Hepatocyte (in vitro differentiated cells): Measurements from ENCODE around the gene KRTAP5-1. TPM values are rescaled to one million over a fixed set of nuclear protein-coding genes. Genes with fewer than 3 reads are reported as not detected.
A peak's percentile ranks its signal among the peaks of the same experiment; 100 is the strongest.

Experiments
- DNase-seq: peaks from one replicate; pipeline ENCODE4 v3.0.0-alpha.2; 2016; ENCODE audit warnings: low spot score
- H2AFZ ChIP-seq: fragments of 200-600 bp; sonication (generic); 2 replicates; pipeline ENCODE4 v1.6.0; 2016; ENCODE audit warnings: antibody characterized with exemption, mild to moderate bottlenecking
- H3K27ac ChIP-seq: fragments of 200-600 bp; sonication (generic); 2 replicates; pipeline ENCODE4 v1.5.1; 2016; ENCODE audit warnings: mild to moderate bottlenecking
- H3K27me3 ChIP-seq: fragments of 200-600 bp; sonication (generic); 2 replicates; pipeline ENCODE4 v1.6.1; 2016
- H3K36me3 ChIP-seq: fragments of 200-600 bp; sonication (generic); replicated peaks from 2 replicates; pipeline ENCODE4 v1.5.1; 2016; ENCODE audit warnings: low read depth; ENCODE audit not compliant: insufficient read depth
- H3K4me1 ChIP-seq: fragments of 200-600 bp; sonication (generic); 2 replicates; pipeline ENCODE4 v1.5.1; 2016; ENCODE audit warnings: mild to moderate bottlenecking, moderate library complexity; ENCODE audit not compliant: insufficient read depth
- H3K4me2 ChIP-seq: fragments of 200-600 bp; sonication (generic); 2 replicates; pipeline ENCODE4 v1.6.0; 2016
- H3K4me3 ChIP-seq: fragments of 200-600 bp; sonication (generic); 2 replicates; pipeline ENCODE4 v1.5.1; 2016; ENCODE audit warnings: mild to moderate bottlenecking
- H3K79me2 ChIP-seq: fragments of 200-600 bp; sonication (generic); 2 replicates; pipeline ENCODE4 v1.6.0; 2017; ENCODE audit warnings: mild to moderate bottlenecking
- H3K9me2 ChIP-seq: fragments of 200-600 bp; sonication (generic); replicated peaks from 2 replicates; pipeline ENCODE4 v1.6.0; 2017; ENCODE audit warnings: mild to moderate bottlenecking; ENCODE audit not compliant: insufficient read depth
- H3K9me3 ChIP-seq: fragments of 200-600 bp; sonication (generic); 2 replicates; pipeline ENCODE4 v1.5.1; 2016; ENCODE audit warnings: low read depth, mild to moderate bottlenecking
- H4K20me1 ChIP-seq: fragments of 200-600 bp; sonication (generic); 2 replicates; pipeline ENCODE4 v1.6.0; 2016; ENCODE audit warnings: mild to moderate bottlenecking; ENCODE audit not compliant: insufficient read depth, poor library complexity, severe bottlenecking
- CTCF ChIP-seq: fragments of 200-600 bp; sonication (generic); IDR thresholded peaks from 2 replicates; pipeline ENCODE4 v1.5.1; 2016; ENCODE audit warnings: antibody characterized with exemption, mild to moderate bottlenecking; ENCODE audit not compliant: poor library complexity
- EZH2 ChIP-seq: fragments of 200-600 bp; sonication (generic); IDR thresholded peaks from 2 replicates; pipeline ENCODE4 v1.6.1; 2016; ENCODE audit warnings: antibody characterized with exemption, mild to moderate bottlenecking, borderline replicate concordance
- EZH2phosphoT487 ChIP-seq: fragments of 200-600 bp; sonication (generic); IDR thresholded peaks from one replicate; pipeline ENCODE4 v1.6.1; 2018; ENCODE audit warnings: antibody characterized with exemption, mild to moderate bottlenecking, low read depth, moderate library complexity; ENCODE audit not compliant: unreplicated experiment, severe bottlenecking
- WGBS: methylation state at CpG from one replicate; pipeline ENCODE4 v1.1.6; 2016; ENCODE audit warnings: low lambda C conversion rate; ENCODE audit errors: missing lambda C conversion rate; 5-methylcytosine and 5-hydroxymethylcytosine counted together
- polyA plus RNA-seq: library from polyadenylated mRNA; unstranded; fragments of >200 nt; fragmentation: Nextera tagmentation; extraction: Ambion mirVana; gene quantifications from 2 replicates; pipeline ENCODE4 v1.2.1, GENCODE V29; 2016
- total RNA-seq: library from RNA; depleted of rRNA; stranded (reverse); fragments of >200 nt; gene quantifications from 2 replicates; pipeline ENCODE4 v1.2.3, GENCODE V29; 2014

The KRTAP5-1 gene
- total and polyA plus RNA-seq, 2 experiments from 2014 or later = not detected

GRCh38 chr11:1548221-1549070, 36.6 kb downstream of the KRTAP5-1 start:
- no peak overlapping the region for H2AFZ ChIP-seq
- peaks cover 20% of the 10 kb centered on the region for H3K4me1 ChIP-seq
- H3K4me2 ChIP-seq = peak overlapping the region; percentile 99
- H3K27me3 ChIP-seq = peaks cover 27% of the 10 kb centered on the region
- H3K9me3 ChIP-seq = no peaks in the 10 kb centered on the region
- no peaks in the 10 kb centered on the region for H3K9me2 ChIP-seq
- H3K79me2 ChIP-seq = no peaks in the 10 kb centered on the region
- WGBS = 17% methylated on average over 18 of the region's 34 CpGs
- TF ChIP-seq CTCF (no peak), EZH2phosphoT487 (no peak), EZH2 (peak; percentile 30)
- H3K27ac ChIP-seq = no peak overlapping the region
- no peak overlapping the region for H3K4me3 ChIP-seq
- H3K36me3 ChIP-seq = no peaks in the 10 kb centered on the region
- DNase-seq = peak; percentile 89
- no peaks in the 10 kb centered on the region for H4K20me1 ChIP-seq

GRCh38 chr11:1547467-1548098, 37.5 kb downstream of the KRTAP5-1 start:
- Histone ChIP-seq H3K79me2 (no peaks in the 10 kb centered on the region), H3K27ac (peak overlapping the region; percentile 80), H3K27me3 (peaks cover 27% of the 10 kb centered on the region), H3K4me1 (peaks cover 20% of the 10 kb centered on the region), H3K4me2 (peak overlapping the region; percentile 99), H3K4me3 (no peak overlapping the region), H2AFZ (no peak overlapping the region), H3K9me2 (no peaks in the 10 kb centered on the region), H3K36me3 (no peaks in the 10 kb centered on the region), H3K9me3 (no peaks in the 10 kb centered on the region), H4K20me1 (no peaks in the 10 kb centered on the region)
- DNase-seq = no peak
- TF ChIP-seq EZH2phosphoT487 (no peak), EZH2 (no peak), CTCF (no peak)
- WGBS = 28% methylated on average over 20 of the region's 33 CpGs

GRCh38 chr11:1546536-1547466, 38.3 kb downstream of the KRTAP5-1 start:
- H3K9me2 ChIP-seq = no peaks in the 10 kb centered on the region
- H3K36me3 ChIP-seq = no peaks in the 10 kb centered on the region
- peaks cover 20% of the 10 kb centered on the region for H3K4me1 ChIP-seq
- no peaks in the 10 kb centered on the region for H4K20me1 ChIP-seq
- peak overlapping the region; percentile 80 for H3K27ac ChIP-seq
- H2AFZ ChIP-seq = peak overlapping the region; percentile 60
- DNase-seq = peak; percentile 86
- peak overlapping the region; percentile 67 for H3K4me3 ChIP-seq
- TF ChIP-seq EZH2phosphoT487 = no peak
- peak; percentile 85 for TF ChIP-seq CTCF
- TF ChIP-seq EZH2 = no peak
- peak overlapping the region; percentile 99 for H3K4me2 ChIP-seq
- H3K9me3 ChIP-seq = no peaks in the 10 kb centered on the region
- 2% methylated on average over 48 of the region's 106 CpGs for WGBS
- H3K79me2 ChIP-seq = no peaks in the 10 kb centered on the region
- H3K27me3 ChIP-seq = peaks cover 27% of the 10 kb centered on the region
